Uterus (tissue), 2 donors: Measurements from ENCODE around the gene SPTAN1.
"Not testable (repeated sequence)": the region's sequence is repeated elsewhere in the genome, so short reads cannot be mapped to it uniquely, and the experiment has no call there.

Experiments used
- CTCF ChIP-seq, 4 experiments: fragments of 200-600 bp in 2 of 4; fragments of 450-650 bp in 2 of 4; sonication (generic) in 2 of 4; IDR thresholded peaks; one replicate each; pipeline ENCODE4 v1.5.1; 2016 to 2019; ENCODE audit warnings: antibody characterized with exemption in 4 of 4, mild to moderate bottlenecking in 2 of 4, moderate library complexity in 1 of 4
- POLR2A ChIP-seq, 2 donors: fragments of 450-650 bp; IDR thresholded peaks; one replicate each; pipeline ENCODE4 v1.6.1; 2016; ENCODE audit warnings: antibody characterized with exemption in 2 of 2, mild to moderate bottlenecking in 1 of 2, moderate library complexity in 1 of 2

DNA sequence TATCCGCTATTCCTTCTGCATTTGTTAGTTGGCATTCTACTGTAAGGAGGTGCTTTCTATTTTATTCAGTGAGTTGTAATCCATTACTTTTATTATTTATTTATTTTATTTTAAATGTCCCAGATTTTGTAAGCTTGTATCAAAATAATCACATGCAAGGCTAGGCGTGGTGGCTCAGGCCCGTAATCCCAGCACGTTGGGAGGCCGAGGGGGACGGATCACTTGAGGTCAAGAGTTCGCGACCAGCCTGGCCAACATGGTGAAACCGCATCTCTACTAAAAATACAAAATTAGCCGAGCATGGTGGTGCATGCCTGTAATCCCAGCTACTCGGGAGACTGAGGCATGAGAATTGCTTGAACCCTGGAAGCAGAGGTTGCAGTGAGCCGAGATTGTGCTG, 46.5 kb upstream of the SPTAN1 start:
- TF ChIP-seq CTCF, POLR2A (IDR thresholded peaks at IDR 0.05): not testable (repeated sequence)
